WI38 (cell line): ENCODE measurements around the gene SLC25A52.
"Not testable (repeated sequence)": the region's sequence is repeated elsewhere in the genome, so short reads cannot be mapped to it uniquely, and the experiment has no call there.

ENCODE experiments used
- H3K4me3 ChIP-seq: 2 replicates; pipeline ENCODE4 v1.5.1; 2011; ENCODE audit warnings: low read depth, mild to moderate bottlenecking, control low read depth, low read length
- CTCF ChIP-seq: IDR thresholded peaks from 2 replicates; pipeline ENCODE4 v1.5.1; 2012; ENCODE audit warnings: low read depth, mild to moderate bottlenecking, control low read depth, low read length

The SLC25A52 gene

GRCh38 chr18:31760695-31761094 lies at the start of gene SLC25A52:
Gene SLC25A52 (minus strand): TSS chr18:31760880. CDS start chr18:31760661, 219 bp downstream.
- TF ChIP-seq CTCF, result no peak
- H3K4me3 ChIP-seq, result no peak within 1 kb of the TSS

GRCh38 chr18:31809049-31809448 lies 48.4 kb upstream of the SLC25A52 start:
- H3K4me3 ChIP-seq, result not testable (repeated sequence)

- no peak for TF ChIP-seq CTCF
- no peak overlapping the region for H3K4me3 ChIP-seq
Measured at GRCh38 chr18:31801078-31801477, 40.4 kb upstream of the SLC25A52 start.

- not testable (repeated sequence) for H3K4me3 ChIP-seq
Measured at GRCh38 chr18:31799257-31799656, 38.6 kb upstream of the SLC25A52 start.

- TF ChIP-seq CTCF, result no peak
- H3K4me3 ChIP-seq, result no peak overlapping the region
Measured at GRCh38 chr18:31798399-31798798, 37.7 kb upstream of the SLC25A52 start.

GRCh38 chr18:31795747-31796146 lies 35.1 kb upstream of the SLC25A52 start:
- TF ChIP-seq CTCF, result no peak
- H3K4me3 ChIP-seq, result no peak overlapping the region

GRCh38 chr18:31793531-31793930 lies 32.9 kb upstream of the SLC25A52 start:
- no peak overlapping the region for H3K4me3 ChIP-seq
- TF ChIP-seq CTCF, result no peak

GRCh38 chr18:31792580-31792911 lies 31.9 kb upstream of the SLC25A52 start:
- H3K4me3 ChIP-seq, result no peak overlapping the region
- TF ChIP-seq CTCF, result no peak
